GM18870 (cell line): ENCODE results near the gene C6orf89.
"Not testable (repeated sequence)": the region's sequence is repeated elsewhere in the genome, so short reads cannot be mapped to it uniquely, and the experiment has no call there.

Source experiments
- ATAC-seq: cut with Tn5 transposase; IDR thresholded peaks from one replicate; pipeline ENCODE4 v1.9.1; 2021; ENCODE audit warnings: moderate library complexity; ENCODE audit not compliant: unreplicated experiment

The C6orf89 gene

GRCh38 chr6:36945301-36945700 is 59.5 kb downstream of the C6orf89 start:
- no peak for ATAC-seq

DNA sequence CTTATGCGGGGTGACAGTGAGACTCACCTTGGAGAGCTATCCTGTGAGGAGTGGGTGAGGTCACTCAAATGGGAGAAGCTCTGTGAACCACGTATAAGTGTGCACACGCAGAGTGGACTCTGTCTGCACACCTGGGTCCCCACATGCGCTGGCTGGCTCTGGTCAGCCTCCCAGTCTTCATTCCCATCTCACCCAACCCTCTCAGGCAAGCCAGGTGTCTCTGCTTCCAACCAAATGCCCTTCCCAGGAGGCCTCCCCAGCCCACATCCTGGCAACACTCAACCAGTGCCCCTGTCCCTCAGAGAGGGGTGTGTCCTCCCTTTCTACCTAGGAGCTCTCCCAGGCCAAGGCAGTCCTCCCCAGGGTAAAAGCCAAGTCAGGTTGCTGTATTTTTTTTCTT is 60.8 kb downstream of the C6orf89 start:
- ATAC-seq = no peak

DNA sequence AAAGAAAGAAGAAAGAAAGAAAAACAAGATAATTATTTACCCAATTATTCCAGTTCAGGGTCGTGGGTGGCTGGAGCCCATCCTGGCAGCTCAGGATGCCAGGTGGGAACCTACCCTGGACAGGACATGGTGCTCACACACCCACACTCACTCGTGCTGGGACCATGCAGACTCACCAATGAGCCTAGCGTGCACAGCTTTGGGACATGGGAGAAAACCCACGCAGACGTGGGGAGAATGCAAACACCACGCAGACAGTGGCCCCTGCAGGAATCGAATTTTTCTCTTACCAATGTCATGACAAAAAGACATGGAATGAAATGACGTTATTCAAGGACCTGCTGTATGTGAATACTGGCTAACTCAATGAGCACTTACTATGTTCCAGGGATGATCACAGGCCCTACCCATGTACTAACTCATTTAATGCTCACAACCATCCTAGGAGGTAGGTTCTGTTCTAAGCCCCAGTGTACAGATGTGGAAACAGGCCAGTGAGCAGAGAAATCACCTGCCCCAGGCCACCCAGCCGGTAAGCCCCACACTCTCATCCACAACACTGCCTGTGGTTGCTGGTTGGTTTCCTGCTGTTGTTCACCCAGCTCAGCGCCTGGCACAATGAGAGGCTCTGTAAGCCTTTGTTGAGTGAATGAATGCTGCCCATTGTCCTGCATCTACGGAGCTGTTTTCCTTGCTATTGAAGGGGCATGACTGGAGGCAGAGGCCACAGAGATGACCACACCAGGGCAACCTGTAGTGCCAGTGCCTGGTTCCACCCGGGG is 62.0 kb downstream of the C6orf89 start:
- no peak for ATAC-seq

DNA sequence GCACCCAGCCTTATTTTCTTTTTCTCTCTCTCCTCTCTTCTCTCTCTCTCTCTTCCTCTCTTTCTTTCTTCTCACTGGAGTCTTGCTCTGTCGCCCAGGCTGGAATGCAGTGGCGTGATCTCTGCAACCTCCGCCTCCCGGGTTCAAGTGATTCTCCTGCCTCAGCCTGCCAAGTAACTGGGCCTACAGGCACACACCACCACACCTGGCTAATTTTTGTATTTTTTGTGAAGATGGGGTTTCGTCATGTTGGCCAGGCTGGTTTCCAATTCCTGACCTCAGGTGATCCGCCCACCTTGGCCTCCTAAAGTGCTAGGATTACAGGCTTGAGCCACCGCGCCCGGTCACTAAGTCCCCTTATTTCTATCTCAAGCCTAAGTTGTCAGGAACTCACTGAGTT is 63.3 kb downstream of the C6orf89 start:
- ATAC-seq = not testable (repeated sequence)

- ATAC-seq = no peak
These were observed 63.9 kb downstream of the C6orf89 start for GRCh38 chr6:36949636-36950035.

- ATAC-seq = no peak
These were observed 68.1 kb downstream of the C6orf89 start for GRCh38 chr6:36953931-36954261.

DNA sequence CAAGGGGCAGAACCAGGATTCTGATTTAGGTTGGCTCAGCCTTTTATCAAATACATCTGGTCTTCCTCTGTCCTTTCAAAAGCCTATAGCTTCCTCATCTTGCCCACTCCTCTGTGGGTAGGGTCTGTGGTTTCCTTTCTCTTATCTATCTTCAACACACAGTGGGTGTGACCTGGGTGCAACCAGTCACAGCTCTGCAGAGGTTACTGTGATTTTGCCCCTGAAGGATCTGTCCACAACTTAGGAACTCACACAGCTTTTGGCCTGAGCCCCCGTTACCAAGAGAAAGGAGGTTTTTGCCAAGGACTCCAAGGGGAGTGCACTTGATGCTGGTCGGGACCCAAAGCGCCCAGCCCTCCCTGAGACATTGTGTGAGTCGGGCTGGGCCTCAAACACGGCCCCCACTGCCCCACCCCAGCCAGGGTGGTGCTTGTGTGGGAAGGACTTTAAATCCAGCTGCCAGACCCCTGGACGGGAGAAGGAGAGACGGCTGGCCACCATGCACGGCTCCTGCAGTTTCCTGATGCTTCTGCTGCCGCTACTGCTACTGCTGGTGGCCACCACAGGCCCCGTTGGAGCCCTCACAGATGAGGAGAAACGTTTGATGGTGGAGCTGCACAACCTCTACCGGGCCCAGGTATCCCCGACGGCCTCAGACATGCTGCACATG is 68.6 kb downstream of the C6orf89 start, which contains the start of gene PI16:
Gene PI16, plus strand, starts transcription at position 477 of the 670 bp plus-strand sequence. Its CDS starts 23 bp downstream, at position 500.
- no peak for ATAC-seq

- no peak for ATAC-seq
These were observed 69.4 kb downstream of the C6orf89 start for GRCh38 chr6:36955136-36955535.

GRCh38 chr6:36955671-36956445 is 70.1 kb downstream of the C6orf89 start:
- no peak for ATAC-seq

- ATAC-seq = no peak
These were observed 70.7 kb downstream of the C6orf89 start for GRCh38 chr6:36956446-36956820.

- ATAC-seq = no peak
These were observed 72.1 kb downstream of the C6orf89 start for GRCh38 chr6:36957773-36958271.

- no peak for ATAC-seq
These were observed 73.2 kb downstream of the C6orf89 start for GRCh38 chr6:36958775-36959554.

DNA sequence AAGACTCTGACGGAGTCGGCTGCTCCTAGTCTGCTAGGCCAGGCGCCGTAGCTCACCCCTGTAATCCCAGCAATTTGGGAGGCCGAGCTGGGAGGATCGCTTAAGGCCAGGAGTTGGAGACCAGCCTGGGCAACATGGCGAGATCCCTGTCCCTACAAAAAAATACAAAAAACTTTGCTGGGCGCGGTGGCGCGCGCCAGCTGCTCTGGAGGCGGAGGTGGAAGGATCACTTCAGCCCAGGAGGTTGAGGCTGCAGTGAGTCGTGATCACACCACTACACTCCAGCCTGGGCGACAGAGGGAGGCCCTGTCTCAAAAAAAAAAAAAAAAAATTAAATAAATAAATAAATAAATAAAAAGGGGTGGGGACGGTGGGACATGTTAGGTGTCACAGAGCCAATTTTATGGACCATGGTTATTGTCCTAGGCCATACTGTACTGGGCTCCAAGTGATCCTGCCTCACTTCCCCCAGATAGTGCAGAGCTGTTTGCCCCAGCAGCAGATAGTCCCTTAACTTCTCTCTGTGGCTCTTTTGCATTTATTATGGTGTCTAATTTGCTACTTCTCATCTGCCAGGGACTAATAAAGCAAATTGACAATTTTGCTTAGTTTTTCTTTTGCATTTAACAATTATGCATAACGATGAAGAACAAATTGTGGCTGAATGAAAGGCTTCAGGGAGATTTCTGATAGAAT is 74.0 kb downstream of the C6orf89 start:
- ATAC-seq = no peak

- no peak for ATAC-seq
These were observed 76.0 kb downstream of the C6orf89 start for GRCh38 chr6:36961441-36962435.

- ATAC-seq = no peak
These were observed 77.1 kb downstream of the C6orf89 start for GRCh38 chr6:36962874-36963273.

- ATAC-seq = no peak
These were observed 77.9 kb downstream of the C6orf89 start for GRCh38 chr6:36963451-36964290.

DNA sequence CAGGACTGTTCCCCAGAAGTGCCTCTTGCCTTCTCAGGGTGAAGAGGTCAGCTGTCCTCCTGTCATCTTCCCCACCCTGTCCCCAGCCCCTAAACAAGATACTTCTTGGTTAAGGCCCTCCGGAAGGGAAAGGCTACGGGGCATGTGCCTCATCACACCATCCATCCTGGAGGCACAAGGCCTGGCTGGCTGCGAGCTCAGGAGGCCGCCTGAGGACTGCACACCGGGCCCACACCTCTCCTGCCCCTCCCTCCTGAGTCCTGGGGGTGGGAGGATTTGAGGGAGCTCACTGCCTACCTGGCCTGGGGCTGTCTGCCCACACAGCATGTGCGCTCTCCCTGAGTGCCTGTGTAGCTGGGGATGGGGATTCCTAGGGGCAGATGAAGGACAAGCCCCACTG is 78.6 kb downstream of the C6orf89 start:
- ATAC-seq = no peak

DNA sequence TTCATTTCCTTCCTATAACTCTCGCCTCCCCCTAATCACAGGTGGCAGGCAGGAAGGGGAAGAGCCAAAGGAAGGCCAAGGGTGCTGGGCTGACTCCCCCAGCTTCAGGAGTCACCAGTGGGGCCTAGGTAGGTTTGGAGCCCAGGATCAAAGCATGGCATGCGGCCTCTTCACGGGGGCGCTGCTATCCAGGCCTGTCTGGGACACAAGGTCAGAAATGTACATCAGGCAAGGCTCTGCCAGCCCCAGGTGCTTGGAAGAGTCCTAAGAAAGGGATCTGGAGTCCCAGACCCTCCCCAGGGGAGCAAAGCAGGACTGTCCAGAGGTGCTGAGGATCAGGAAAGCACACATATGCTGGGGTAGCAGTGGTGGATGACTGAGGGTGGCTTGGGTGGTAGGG is 79.2 kb downstream of the C6orf89 start:
- no peak for ATAC-seq
